ENCODE data around the gene ADAMTSL4. TPM values are rescaled to one million over a fixed set of nuclear protein-coding genes. Genes with fewer than 3 reads are reported as not detected.

ADAMTSL4 gene
- polyA plus RNA-seq, 1 of the 3 experiments (the other 2 are of a cell fraction) = 3.4 TPM

DNA sequence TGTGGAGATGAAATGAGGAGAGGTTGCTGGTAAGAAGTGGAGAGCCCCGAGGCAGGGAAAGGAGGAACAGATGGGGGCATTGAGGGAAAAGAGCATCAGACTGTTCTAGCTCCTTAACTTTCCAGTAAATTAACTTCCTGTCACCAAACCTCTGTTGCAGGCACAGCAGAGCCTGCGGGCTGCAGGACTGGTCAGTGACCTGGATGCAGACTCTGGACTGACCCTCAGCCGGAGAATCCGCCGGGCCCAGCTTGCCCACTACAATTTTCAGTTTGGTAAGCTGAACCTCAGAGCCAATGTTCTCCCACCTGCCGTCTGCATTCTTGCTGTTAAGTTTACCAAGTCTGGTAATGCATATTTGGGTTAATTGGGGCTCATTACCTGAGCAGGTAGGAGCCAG is 43.8 kb upstream of the ADAMTSL4 start:
- H2AFZ ChIP-seq (ENCODE audit: low read depth) = no peak overlapping the region
- H3K27ac ChIP-seq (ENCODE audit: low read depth in 2 of 2, low read length in 1 of 2) = no peak overlapping the region
- H4K20me1 ChIP-seq (ENCODE audit: insufficient read depth) = no peaks in the 10 kb centered on the region
- H3K36me3 ChIP-seq (replicated peaks in 1 of 2; ENCODE audit: control insufficient read depth in 1 of 2, insufficient read depth in 2 of 2, low read length in 1 of 2) = peaks cover 4 to 16% of the 10 kb centered on the region in 2 experiments
- no peak overlapping the region for H3K4me3 ChIP-seq (ENCODE audit: low read depth in 2 of 2, low read length in 1 of 2)
- WGBS (ENCODE audit: low lambda C conversion rate) = 73% methylated on average over 3 of the region's 6 CpGs
- H3K9me2 ChIP-seq = no peaks in the 10 kb centered on the region
- peaks cover 5% of the 10 kb centered on the region for H3F3A ChIP-seq (replicated peaks; ENCODE audit: insufficient read depth)
- CTCF ChIA-PET = interaction anchor here (0.8 to 1.0 kb wide), 2 partner anchors 27 to 28 kb away, joined by 3 read pairs; no protein-coding TSS in a partner anchor
- TF ChIP-seq RAD21 (IDR thresholded peaks at IDR 0.05; ENCODE audit: low read length) = no peak
- no peak for TF ChIP-seq FOSL2 (IDR thresholded peaks at IDR 0.05; ENCODE audit: borderline replicate concordance, low read depth)
- no peak for TF ChIP-seq MXI1 (IDR thresholded peaks at IDR 0.05; ENCODE audit: low read depth, low read length)
- TF ChIP-seq FOXM1 (IDR thresholded peaks at IDR 0.05; ENCODE audit: low read depth) = no peak
- TF ChIP-seq, protein P1, sequence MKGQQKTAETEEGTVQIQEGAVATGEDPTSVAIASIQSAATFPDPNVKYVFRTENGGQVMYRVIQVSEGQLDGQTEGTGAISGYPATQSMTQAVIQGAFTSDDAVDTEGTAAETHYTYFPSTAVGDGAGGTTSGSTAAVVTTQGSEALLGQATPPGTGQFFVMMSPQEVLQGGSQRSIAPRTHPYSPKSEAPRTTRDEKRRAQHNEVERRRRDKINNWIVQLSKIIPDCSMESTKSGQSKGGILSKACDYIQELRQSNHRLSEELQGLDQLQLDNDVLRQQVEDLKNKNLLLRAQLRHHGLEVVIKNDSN (IDR thresholded peaks at IDR 0.05; ENCODE audit: borderline replicate concordance, low read depth) = no peak
- TF ChIP-seq, protein P2, sequence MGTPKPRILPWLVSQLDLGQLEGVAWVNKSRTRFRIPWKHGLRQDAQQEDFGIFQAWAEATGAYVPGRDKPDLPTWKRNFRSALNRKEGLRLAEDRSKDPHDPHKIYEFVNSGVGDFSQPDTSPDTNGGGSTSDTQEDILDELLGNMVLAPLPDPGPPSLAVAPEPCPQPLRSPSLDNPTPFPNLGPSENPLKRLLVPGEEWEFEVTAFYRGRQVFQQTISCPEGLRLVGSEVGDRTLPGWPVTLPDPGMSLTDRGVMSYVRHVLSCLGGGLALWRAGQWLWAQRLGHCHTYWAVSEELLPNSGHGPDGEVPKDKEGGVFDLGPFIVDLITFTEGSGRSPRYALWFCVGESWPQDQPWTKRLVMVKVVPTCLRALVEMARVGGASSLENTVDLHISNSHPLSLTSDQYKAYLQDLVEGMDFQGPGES (IDR thresholded peaks at IDR 0.05; ENCODE audit: low read depth, low read length) = no peak
- no peak for TF ChIP-seq EZH2phosphoT487 (IDR thresholded peaks at IDR 0.05; ENCODE audit: borderline replicate concordance, low read depth)
- TF ChIP-seq NRF1 (IDR thresholded peaks at IDR 0.05; ENCODE audit: low read depth, low read length) = no peak
- no peak for TF ChIP-seq GABPA (IDR thresholded peaks at IDR 0.05; ENCODE audit: low read depth)
- no peak for TF ChIP-seq ELF1 (IDR thresholded peaks at IDR 0.05)
- TF ChIP-seq, protein P3, sequence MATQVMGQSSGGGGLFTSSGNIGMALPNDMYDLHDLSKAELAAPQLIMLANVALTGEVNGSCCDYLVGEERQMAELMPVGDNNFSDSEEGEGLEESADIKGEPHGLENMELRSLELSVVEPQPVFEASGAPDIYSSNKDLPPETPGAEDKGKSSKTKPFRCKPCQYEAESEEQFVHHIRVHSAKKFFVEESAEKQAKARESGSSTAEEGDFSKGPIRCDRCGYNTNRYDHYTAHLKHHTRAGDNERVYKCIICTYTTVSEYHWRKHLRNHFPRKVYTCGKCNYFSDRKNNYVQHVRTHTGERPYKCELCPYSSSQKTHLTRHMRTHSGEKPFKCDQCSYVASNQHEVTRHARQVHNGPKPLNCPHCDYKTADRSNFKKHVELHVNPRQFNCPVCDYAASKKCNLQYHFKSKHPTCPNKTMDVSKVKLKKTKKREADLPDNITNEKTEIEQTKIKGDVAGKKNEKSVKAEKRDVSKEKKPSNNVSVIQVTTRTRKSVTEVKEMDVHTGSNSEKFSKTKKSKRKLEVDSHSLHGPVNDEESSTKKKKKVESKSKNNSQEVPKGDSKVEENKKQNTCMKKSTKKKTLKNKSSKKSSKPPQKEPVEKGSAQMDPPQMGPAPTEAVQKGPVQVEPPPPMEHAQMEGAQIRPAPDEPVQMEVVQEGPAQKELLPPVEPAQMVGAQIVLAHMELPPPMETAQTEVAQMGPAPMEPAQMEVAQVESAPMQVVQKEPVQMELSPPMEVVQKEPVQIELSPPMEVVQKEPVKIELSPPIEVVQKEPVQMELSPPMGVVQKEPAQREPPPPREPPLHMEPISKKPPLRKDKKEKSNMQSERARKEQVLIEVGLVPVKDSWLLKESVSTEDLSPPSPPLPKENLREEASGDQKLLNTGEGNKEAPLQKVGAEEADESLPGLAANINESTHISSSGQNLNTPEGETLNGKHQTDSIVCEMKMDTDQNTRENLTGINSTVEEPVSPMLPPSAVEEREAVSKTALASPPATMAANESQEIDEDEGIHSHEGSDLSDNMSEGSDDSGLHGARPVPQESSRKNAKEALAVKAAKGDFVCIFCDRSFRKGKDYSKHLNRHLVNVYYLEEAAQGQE (IDR thresholded peaks at IDR 0.05; ENCODE audit: low read depth, low read length) = no peak
- TF ChIP-seq SIN3A (IDR thresholded peaks at IDR 0.05; ENCODE audit: borderline replicate concordance, low read depth, low read length) = no peak
- no peak for TF ChIP-seq EP300 (IDR thresholded peaks at IDR 0.05; ENCODE audit: borderline replicate concordance in 1 of 2, low read depth in 1 of 2, low read length in 1 of 2)
- TF ChIP-seq TAF1 (IDR thresholded peaks at IDR 0.05; ENCODE audit: borderline replicate concordance, low read depth, low read length) = no peak
- no peak for TF ChIP-seq NFIC (IDR thresholded peaks at IDR 0.05; ENCODE audit: borderline replicate concordance)
- TF ChIP-seq, protein P4, sequence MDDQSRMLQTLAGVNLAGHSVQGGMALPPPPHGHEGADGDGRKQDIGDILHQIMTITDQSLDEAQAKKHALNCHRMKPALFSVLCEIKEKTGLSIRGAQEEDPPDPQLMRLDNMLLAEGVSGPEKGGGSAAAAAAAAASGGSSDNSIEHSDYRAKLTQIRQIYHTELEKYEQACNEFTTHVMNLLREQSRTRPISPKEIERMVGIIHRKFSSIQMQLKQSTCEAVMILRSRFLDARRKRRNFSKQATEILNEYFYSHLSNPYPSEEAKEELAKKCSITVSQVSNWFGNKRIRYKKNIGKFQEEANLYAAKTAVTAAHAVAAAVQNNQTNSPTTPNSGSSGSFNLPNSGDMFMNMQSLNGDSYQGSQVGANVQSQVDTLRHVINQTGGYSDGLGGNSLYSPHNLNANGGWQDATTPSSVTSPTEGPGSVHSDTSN (IDR thresholded peaks at IDR 0.05) = no peak
- TF ChIP-seq YY1 (IDR thresholded peaks at IDR 0.05; ENCODE audit: low read depth) = no peak
- TF ChIP-seq MEF2A (IDR thresholded peaks at IDR 0.05; ENCODE audit: borderline replicate concordance, low read depth) = no peak
- TF ChIP-seq FOXJ3 (CRISPR knock-in tag; IDR thresholded peaks at IDR 0.05) = no peak
- H3K79me2 ChIP-seq (ENCODE audit: insufficient read depth) = peaks cover 13% of the 10 kb centered on the region
- no peak overlapping the region for H3K4me2 ChIP-seq
- H3K9ac ChIP-seq = no peak overlapping the region
- no peaks in the 10 kb centered on the region for H3K27me3 ChIP-seq (ENCODE audit: insufficient read depth)
- H3K4me1 ChIP-seq (ENCODE audit: control insufficient read depth in 1 of 2, insufficient read depth in 2 of 2, low read depth in 1 of 2, low read length in 1 of 2) = peaks cover 6 to 13% of the 10 kb centered on the region in 2 experiments; a peak in 2 of 4 replicates
- POLR2A ChIA-PET = no interaction called here
- no peak for DNase-seq
- H3K9me3 ChIP-seq = no peaks in the 10 kb centered on the region

Data from SK-N-SH (cell line).